ENCODE measurements around the gene CDC26. TPM values are rescaled to one million over a fixed set of nuclear protein-coding genes. Genes with fewer than 3 reads are reported as not detected.

The CDC26 gene
- total RNA-seq, 1 donor from 2014 or later: 27.7 TPM

DNA sequence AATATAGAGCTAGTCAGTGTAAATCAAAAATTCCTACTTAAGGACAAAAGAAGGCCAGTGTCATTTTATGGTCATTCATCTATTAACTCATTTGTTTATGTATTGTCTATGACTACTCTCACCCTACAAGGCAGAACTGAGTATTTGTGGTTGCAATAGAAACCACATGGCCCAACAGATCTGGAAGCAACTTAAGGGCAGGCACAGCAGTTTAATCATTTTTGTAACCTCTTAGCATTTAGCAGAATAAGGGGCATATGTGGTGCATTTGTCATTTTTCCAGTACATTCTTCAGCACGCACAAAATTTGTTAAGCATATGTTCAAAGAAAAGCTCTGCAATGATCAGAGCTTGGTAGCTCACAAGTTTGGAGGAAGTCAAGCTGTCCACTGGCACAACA lies 55.4 kb downstream of the CDC26 start:
- TF ChIP-seq, protein P1, sequence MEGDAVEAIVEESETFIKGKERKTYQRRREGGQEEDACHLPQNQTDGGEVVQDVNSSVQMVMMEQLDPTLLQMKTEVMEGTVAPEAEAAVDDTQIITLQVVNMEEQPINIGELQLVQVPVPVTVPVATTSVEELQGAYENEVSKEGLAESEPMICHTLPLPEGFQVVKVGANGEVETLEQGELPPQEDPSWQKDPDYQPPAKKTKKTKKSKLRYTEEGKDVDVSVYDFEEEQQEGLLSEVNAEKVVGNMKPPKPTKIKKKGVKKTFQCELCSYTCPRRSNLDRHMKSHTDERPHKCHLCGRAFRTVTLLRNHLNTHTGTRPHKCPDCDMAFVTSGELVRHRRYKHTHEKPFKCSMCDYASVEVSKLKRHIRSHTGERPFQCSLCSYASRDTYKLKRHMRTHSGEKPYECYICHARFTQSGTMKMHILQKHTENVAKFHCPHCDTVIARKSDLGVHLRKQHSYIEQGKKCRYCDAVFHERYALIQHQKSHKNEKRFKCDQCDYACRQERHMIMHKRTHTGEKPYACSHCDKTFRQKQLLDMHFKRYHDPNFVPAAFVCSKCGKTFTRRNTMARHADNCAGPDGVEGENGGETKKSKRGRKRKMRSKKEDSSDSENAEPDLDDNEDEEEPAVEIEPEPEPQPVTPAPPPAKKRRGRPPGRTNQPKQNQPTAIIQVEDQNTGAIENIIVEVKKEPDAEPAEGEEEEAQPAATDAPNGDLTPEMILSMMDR (IDR thresholded peaks at IDR 0.05; ENCODE audit: unreplicated experiment): no peak
- no peak for DNase-seq (ENCODE audit: low spot score in 2 of 2, unreplicated experiment in 2 of 2)
- Mint-ChIP-seq H3K4me3 (peak overlapping the region; percentile 99), H3K27ac (peak overlapping the region; percentile 99), H3K27me3 (ENCODE audit: low read depth) (no peaks in the 10 kb centered on the region), H3K9me3 (no peaks in the 10 kb centered on the region), H3K4me1 (peaks cover 38% of the 10 kb centered on the region), H3K36me3 (peaks cover 7% of the 10 kb centered on the region)

- peak overlapping the region; percentile 99 for H3K4me3 Mint-ChIP-seq
- TF ChIP-seq, protein P1 (IDR thresholded peaks at IDR 0.05; ENCODE audit: unreplicated experiment): no peak
- DNase-seq (ENCODE audit: low spot score in 2 of 2, unreplicated experiment in 2 of 2): no peak
- H3K9me3 Mint-ChIP-seq: peaks cover 4% of the 10 kb centered on the region
- H3K27ac Mint-ChIP-seq: peak overlapping the region; percentile 40
- H3K4me1 Mint-ChIP-seq: peaks cover 38% of the 10 kb centered on the region
- peaks cover 9% of the 10 kb centered on the region for H3K36me3 Mint-ChIP-seq
- H3K27me3 Mint-ChIP-seq (ENCODE audit: low read depth): no peaks in the 10 kb centered on the region
Measured at GRCh38 chr9:113219186-113219936, 56.0 kb downstream of the CDC26 start.

Other genes with a start within 250 kb of the CDC26 start
- gene ZFP37, start 218.8 kb downstream of the CDC26 start, total RNA-seq: 8.2 to 9.3 TPM (median 8.9 TPM) in 3 replicates
- gene SLC31A2, start 124.6 kb downstream of the CDC26 start, total RNA-seq: 7.2 to 8.5 TPM (median 7.8 TPM) in 3 replicates
- 28.2 to 30.0 TPM (median 28.4 TPM) in 3 replicates for gene FKBP15, start 54.3 kb downstream of the CDC26 start, total RNA-seq
- 22.3 to 23.8 TPM (median 22.6 TPM) in 3 replicates for gene SLC31A1, start 54.0 kb downstream of the CDC26 start, total RNA-seq
- gene PRPF4, start 86 bp upstream of the CDC26 start, total RNA-seq: 27.8 to 29.4 TPM (median 29.2 TPM) in 3 replicates
- 0.16 to 0.53 TPM (median 0.29 TPM) in 3 replicates for gene RNF183, start 27.8 kb upstream of the CDC26 start, total RNA-seq
- gene WDR31, start 64.7 kb upstream of the CDC26 start, total RNA-seq: 4.1 to 4.5 TPM (median 4.2 TPM) in 3 replicates
- gene BSPRY, start 74.0 kb upstream of the CDC26 start, total RNA-seq: 3.4 to 4.3 TPM (median 4.3 TPM) in 3 replicates
- gene HDHD3, start 101.4 kb upstream of the CDC26 start, total RNA-seq: 26.9 to 30.8 TPM (median 27.7 TPM) in 3 replicates
- 42.9 to 45.6 TPM (median 44.2 TPM) in 3 replicates for gene ALAD, start 125.7 kb upstream of the CDC26 start, total RNA-seq
- gene POLE3, start 135.1 kb upstream of the CDC26 start, total RNA-seq: 44.8 to 50.2 TPM (median 49.5 TPM) in 3 replicates
- 0.64 to 0.95 TPM (median 0.72 TPM) in 3 replicates for gene C9orf43, start 135.2 kb upstream of the CDC26 start, total RNA-seq
- 24.9 to 26.6 TPM (median 26.3 TPM) in 3 replicates for gene RGS3, start 188.2 kb upstream of the CDC26 start, total RNA-seq

Data from mesothelial cell of epicardium (in vitro differentiated cells).